A673 (cell line): Measurements from ENCODE around the gene PHACTR3.

Experiments used
- CTCF ChIP-seq: fragments of 300-800, 200-600 bp; sonication (generic); conservative IDR thresholded peaks from 2 replicates; pipeline ENCODE4 v1.5.1; 2017; ENCODE audit warnings: low read depth, mild to moderate bottlenecking, antibody characterized with exemption, low read length, moderate library complexity, mixed read lengths
- EZH2 ChIP-seq: fragments of 200-600 bp; sonication (generic); IDR thresholded peaks from 2 replicates; pipeline ENCODE4 v1.6.1; 2017; ENCODE audit warnings: borderline replicate concordance, low read depth, mild to moderate bottlenecking, mixed read lengths, antibody characterized with exemption, low read length; ENCODE audit not compliant: poor library complexity, severe bottlenecking

GRCh38 chr20:59829054-59829785 lies 224.9 kb downstream of the PHACTR3 start:
- TF ChIP-seq EZH2 (no peak), CTCF (no peak)
